ENCODE measurements around the gene DNAH7.

DNAH7 gene

DNA sequence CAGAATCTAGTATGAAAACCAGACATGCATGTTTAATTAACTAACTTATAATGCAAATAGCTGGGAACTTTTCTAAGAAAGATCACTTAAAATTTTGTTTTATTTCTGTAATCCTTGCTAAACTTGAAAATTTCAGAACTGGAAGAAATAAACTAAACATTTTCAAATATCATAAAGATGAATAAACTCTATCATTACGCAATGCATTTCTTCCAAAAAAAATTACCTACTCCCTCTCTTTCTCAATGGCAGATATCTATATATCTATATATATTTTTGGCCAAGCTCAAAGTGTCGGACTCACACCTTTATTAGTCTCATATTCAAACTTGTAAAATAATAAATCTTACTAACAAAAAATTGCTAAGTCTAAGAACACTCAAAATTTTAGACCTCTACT is 253.6 kb downstream of the DNAH7 start:
- DNase-seq (ENCODE audit: low spot score) (no peak), FAIRE-seq (no peak)

GRCh38 chr2:195813421-195813820 is 255.2 kb downstream of the DNAH7 start:
- DNase-seq (ENCODE audit: low spot score) (no peak), FAIRE-seq (no peak)

DNA sequence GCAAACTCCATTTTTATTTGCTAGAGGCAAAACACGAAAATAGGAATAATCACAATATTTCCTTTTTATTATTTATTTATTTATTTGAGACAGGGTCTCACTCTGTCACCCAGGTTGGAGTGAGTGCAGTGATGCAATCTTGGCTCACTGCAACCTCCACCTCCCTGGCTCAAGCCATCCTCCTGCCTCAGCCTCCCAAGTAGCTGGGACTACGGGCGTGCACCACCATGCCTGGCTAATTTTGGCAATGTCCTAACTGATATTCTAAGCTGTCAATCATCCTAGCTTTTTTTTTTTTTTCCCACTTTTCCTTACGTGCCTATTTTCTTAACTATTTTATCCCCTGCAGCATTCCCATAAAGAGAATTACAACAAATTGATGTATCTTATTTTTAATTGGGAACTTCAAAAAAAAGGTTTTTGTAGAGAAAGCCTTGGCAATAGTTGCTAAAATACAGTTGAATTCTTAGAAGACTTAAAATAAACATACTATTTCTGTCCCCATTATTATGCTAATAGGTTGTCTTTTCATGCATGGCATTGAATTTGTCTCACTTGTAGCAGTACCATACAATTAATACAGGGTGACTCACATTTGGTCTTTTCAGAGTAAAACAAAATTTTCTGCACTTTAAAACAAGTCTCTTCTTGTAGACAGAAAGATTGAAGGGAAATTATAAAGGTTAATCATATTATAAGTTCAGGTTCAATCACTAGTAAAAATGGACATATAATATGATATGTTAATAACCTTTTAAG is 258.1 kb downstream of the DNAH7 start:
- DNase-seq (ENCODE audit: low spot score) (no peak), FAIRE-seq (no peak)

DNA sequence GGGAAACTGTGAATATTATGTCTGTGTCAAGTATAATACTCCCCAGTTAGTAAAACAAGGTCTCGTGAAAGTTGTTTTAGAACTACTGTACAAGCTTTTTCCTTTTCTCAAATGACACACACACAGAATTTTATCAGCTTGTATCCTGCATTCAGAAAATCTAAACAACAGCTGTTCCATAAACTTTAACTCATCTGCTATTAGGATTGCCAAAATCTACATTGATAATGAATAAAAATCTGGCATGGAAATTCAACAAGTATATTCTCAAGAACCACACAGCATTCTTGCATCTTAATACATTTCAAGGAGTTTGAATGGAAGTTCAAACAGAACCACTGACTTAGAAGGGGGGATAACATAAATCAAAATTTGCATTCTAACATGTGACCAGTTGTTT is 260.4 kb downstream of the DNAH7 start:
- FAIRE-seq (no peak), DNase-seq (ENCODE audit: low spot score) (no peak)

GRCh38 chr2:195805283-195805976 is 263.2 kb downstream of the DNAH7 start:
- FAIRE-seq (no peak), DNase-seq (ENCODE audit: low spot score) (no peak)

DNA sequence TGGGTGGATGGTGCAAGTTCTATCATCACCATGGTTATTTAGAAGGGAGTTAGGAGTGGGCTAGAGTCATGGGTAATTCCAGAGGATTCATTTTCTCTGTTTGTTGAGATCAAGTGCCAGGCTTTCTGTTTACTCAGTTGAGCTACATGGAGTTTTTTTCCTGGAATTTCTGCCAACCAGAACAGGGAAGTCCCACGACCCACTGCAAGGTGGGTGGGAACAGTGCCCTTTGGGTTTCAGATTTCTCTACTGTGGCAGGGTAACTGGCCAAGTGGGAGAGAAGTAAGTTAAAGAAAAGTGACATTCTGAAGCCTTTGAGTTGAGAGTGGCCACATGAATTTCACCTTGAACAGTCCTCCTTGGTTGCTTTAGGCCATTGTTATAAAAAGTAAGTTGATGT is 272.8 kb downstream of the DNAH7 start:
- no peak for FAIRE-seq
- DNase-seq (ENCODE audit: low spot score) = no peak

DNA sequence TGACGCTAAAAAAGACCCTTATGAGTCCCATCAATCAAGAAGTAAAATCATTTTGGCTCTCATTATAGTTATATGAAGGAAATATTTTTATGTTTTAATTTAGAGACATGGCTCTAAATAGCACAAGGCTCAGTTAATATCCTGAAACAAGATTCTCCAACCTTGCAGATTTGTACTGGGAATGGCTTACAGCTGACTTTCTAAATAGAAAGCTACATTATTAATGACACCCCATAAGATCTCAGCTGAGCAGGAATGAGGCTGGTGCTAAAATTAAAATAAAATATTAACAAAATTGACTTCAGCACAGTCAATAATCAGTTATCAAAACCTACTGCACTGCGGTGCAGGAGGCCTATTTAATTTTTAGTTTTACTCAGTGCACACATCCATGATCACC is 274.8 kb downstream of the DNAH7 start:
- DNase-seq (ENCODE audit: low spot score) (no peak), FAIRE-seq (no peak)

GRCh38 chr2:195782156-195782555 is 286.5 kb downstream of the DNAH7 start:
- FAIRE-seq = no peak

DNA sequence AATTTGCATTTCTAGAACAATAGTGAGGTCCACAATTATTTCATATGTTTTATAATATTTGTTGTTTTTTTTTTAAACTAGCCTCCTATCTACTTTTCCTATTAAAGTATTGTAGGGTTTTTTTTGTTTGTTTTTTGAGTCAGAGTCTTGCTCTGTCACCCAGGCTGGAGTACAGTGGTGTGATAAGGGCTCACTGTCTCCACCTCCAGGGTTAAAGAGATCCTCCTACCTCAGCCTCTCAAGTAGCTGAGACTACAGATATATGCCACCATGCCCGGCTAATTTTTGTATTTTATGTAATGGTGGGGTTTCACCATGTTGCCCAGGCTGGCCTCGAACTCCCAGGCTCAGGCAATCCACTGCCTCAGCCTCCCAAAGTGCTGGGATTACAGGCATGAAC is 289.1 kb downstream of the DNAH7 start:
- FAIRE-seq (peak; percentile 25), DNase-seq (ENCODE audit: low spot score) (no peak)

More at GRCh38 chr2:195782156-195782555, 286.5 kb downstream of the DNAH7 start:
- no peak for DNase-seq (ENCODE audit: low spot score)

DNA sequence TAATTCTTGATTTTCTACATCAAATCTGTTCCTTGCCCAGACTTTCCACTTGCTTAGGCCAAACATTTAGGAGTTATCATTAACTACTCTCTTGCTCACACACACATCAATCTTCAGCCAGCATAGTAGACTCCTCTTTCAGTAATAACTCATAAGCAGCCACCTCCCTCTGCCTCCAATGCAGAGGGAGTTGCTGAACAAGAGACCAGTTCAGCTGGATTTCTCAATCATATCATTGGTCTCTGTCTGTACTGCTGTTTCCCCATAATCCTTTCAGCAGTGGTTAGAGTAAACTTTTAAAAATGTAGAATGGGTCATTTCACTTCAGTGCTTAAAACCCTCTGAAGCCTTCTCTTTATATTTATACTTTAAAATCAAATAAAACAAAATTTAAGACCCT is 298.7 kb downstream of the DNAH7 start:
- DNase-seq (ENCODE audit: low spot score) = no peak
- FAIRE-seq = no peak

GRCh38 chr2:195768431-195768830 is 300.2 kb downstream of the DNAH7 start:
- DNase-seq (ENCODE audit: low spot score) (no peak), FAIRE-seq (no peak)

GRCh38 chr2:195766691-195767090 is 301.9 kb downstream of the DNAH7 start:
- FAIRE-seq = peak; percentile 4
- no peak for DNase-seq (ENCODE audit: low spot score)

GRCh38 chr2:195763866-195764265 is 304.8 kb downstream of the DNAH7 start:
- DNase-seq (ENCODE audit: low spot score) = no peak
- FAIRE-seq = no peak

- DNase-seq (ENCODE audit: low spot score) (no peak), FAIRE-seq (no peak)
These were observed 308.8 kb downstream of the DNAH7 start for GRCh38 chr2:195759877-195760276.

DNA sequence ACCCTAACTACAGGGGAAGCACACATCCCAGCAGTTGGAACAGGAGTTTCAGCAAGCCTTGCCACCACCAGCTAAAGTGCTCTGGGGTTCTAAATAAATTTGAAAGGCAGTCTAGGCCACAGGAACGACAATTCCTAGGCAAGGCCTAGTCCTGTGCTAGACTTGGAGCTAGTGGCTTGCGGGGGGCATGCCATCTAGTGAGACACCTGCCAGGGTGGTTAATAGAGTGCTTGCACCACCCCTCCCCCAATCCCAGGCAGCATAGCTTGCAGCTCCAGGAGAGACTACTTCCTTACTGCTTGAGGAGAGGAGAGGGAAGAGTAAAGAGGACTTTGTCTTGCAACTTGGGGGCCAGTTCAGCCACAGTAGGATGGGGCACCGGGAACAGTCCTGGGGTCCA is 309.8 kb downstream of the DNAH7 start:
- no peak for FAIRE-seq
- no peak for DNase-seq (ENCODE audit: low spot score)

GRCh38 chr2:195756218-195756942 is 312.3 kb downstream of the DNAH7 start:
- peak; percentile 23 for FAIRE-seq
- peak; percentile 19 for DNase-seq (ENCODE audit: low spot score)

DNA sequence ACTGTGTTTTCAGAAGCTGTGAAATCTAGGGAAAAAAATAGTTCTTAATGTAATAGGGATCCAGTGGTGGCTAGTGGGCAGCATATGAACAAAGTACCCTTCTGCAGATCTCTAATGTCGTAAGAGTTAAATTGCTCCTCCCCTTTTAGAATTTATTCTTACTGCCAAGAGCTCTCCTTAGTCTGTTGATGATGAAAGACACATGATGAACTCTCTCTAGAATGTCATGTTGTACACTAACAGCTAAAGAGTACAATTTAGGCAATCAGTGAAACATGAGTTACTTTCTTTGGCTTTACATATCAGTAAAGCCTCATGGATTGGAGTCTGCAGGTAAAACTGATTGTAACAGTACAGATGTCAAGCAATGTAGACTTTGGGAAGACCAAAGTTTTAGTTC is 327.4 kb downstream of the DNAH7 start:
- DNase-seq (ENCODE audit: low spot score) (no peak), FAIRE-seq (no peak)

- DNase-seq (ENCODE audit: low spot score) (no peak), FAIRE-seq (no peak)
These were observed 330.9 kb downstream of the DNAH7 start for GRCh38 chr2:195737511-195738325.

- FAIRE-seq (no peak), DNase-seq (ENCODE audit: low spot score) (no peak)
These were observed 333.3 kb downstream of the DNAH7 start for GRCh38 chr2:195735347-195735746.

GRCh38 chr2:195734931-195735330 is 333.7 kb downstream of the DNAH7 start:
- DNase-seq (ENCODE audit: low spot score) = no peak
- FAIRE-seq = no peak

GRCh38 chr2:195734395-195734794 is 334.2 kb downstream of the DNAH7 start:
- no peak for DNase-seq (ENCODE audit: low spot score)
- FAIRE-seq = no peak

Measured in RCC 7860 (cell line).